Dendritic cell treated with granulocyte-macrophage colony-stimulating factor and Interleukin-4, amounts not matched to agents 40 ng/mL and 50 ng/mL, for 4 days (primary cell): ENCODE data around the gene NXPH1.

Source experiments
- H3K27ac Mint-ChIP-seq: one replicate; pipeline ENCODE4 v1.8.0; 2022; ENCODE audit warnings: mild to moderate bottlenecking, mixed read lengths
- H3K27me3 Mint-ChIP-seq: one replicate; pipeline ENCODE4 v1.8.0; 2022; ENCODE audit warnings: mild to moderate bottlenecking, mixed read lengths
- H3K36me3 Mint-ChIP-seq: one replicate; pipeline ENCODE4 v1.8.0; 2022; ENCODE audit warnings: low read depth, mixed read lengths
- H3K4me1 Mint-ChIP-seq: one replicate; pipeline ENCODE4 v1.8.0; 2022; ENCODE audit warnings: low read depth, mixed read lengths
- H3K4me3 Mint-ChIP-seq: one replicate; pipeline ENCODE4 v1.8.0; 2022; ENCODE audit warnings: mild to moderate bottlenecking, moderate library complexity, mixed read lengths
- H3K9me3 Mint-ChIP-seq: one replicate; pipeline ENCODE4 v1.8.0; 2022; ENCODE audit warnings: mixed read lengths
- intact Hi-C: fragments of 100-400 bp; cut with micrococcal nuclease; formaldehyde crosslinking; loops from one replicate; pipeline ENCODE4 v1.15.0; 2022

The NXPH1 gene

DNA sequence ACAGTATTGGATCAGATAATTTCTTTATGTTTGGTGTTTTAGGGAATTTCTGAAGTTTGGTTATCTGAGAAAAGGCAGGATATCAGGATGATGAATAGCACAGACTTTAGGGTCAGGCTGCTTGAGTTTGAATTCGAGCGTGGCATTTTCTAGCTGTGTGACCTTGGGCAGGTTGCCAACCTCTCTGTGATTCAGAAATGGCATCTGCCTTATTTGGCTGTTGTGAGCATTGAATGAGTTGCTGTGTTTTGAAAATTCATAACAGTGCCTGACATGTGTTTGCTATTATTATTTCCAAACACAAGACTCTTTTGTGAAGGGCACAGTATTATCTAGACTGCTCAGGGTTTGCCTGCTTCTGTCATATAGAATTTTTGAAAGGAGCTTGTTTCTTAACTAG is 66.9 kb downstream of the NXPH1 start:
- Mint-ChIP-seq H3K4me3 (no peak overlapping the region), H3K27ac (no peak overlapping the region), H3K9me3 (peaks cover 17% of the 10 kb centered on the region), H3K36me3 (no peaks in the 10 kb centered on the region), H3K27me3 (no peaks in the 10 kb centered on the region), H3K4me1 (no peaks in the 10 kb centered on the region)
- intact Hi-C loops, result no loop called here

DNA sequence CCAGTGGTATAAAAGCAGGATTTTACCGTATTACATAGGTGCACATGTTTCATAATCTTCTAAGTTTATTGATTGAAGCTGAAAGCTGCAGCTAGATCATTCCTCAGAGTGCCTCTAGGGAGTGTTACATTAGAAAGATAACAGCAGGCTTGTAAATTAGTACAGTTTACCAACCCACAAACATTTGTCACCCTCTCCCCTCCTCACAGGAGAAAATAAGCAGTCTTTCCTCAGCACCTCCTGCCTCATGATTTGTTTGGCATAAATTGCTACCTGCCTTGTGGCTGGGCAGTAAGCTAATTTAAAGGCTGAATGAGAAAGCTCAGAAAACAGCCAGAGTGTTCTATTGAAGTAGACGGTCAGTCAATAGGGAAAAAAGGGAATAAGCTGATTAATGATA is 74.2 kb downstream of the NXPH1 start:
- Mint-ChIP-seq H3K9me3 (peaks cover 9% of the 10 kb centered on the region), H3K27me3 (no peaks in the 10 kb centered on the region), H3K27ac (no peak overlapping the region), H3K36me3 (no peaks in the 10 kb centered on the region), H3K4me3 (no peak overlapping the region), H3K4me1 (no peaks in the 10 kb centered on the region)
- intact Hi-C loops, result no loop called here

GRCh38 chr7:8509621-8510020 is 76.2 kb downstream of the NXPH1 start:
- H3K36me3 Mint-ChIP-seq, result no peaks in the 10 kb centered on the region
- H3K9me3 Mint-ChIP-seq, result no peaks in the 10 kb centered on the region
- no peaks in the 10 kb centered on the region for H3K27me3 Mint-ChIP-seq
- H3K4me3 Mint-ChIP-seq, result no peak overlapping the region
- H3K4me1 Mint-ChIP-seq, result no peaks in the 10 kb centered on the region
- no peak overlapping the region for H3K27ac Mint-ChIP-seq
- intact Hi-C loops, result no loop called here

- H3K36me3 Mint-ChIP-seq, result no peaks in the 10 kb centered on the region
- H3K4me3 Mint-ChIP-seq, result no peak overlapping the region
- no peaks in the 10 kb centered on the region for H3K4me1 Mint-ChIP-seq
- H3K27ac Mint-ChIP-seq, result no peak overlapping the region
- intact Hi-C loops, result no loop called here
- H3K27me3 Mint-ChIP-seq, result no peaks in the 10 kb centered on the region
- H3K9me3 Mint-ChIP-seq, result no peaks in the 10 kb centered on the region
Observed at GRCh38 chr7:8511855-8512254, 78.4 kb downstream of the NXPH1 start.

DNA sequence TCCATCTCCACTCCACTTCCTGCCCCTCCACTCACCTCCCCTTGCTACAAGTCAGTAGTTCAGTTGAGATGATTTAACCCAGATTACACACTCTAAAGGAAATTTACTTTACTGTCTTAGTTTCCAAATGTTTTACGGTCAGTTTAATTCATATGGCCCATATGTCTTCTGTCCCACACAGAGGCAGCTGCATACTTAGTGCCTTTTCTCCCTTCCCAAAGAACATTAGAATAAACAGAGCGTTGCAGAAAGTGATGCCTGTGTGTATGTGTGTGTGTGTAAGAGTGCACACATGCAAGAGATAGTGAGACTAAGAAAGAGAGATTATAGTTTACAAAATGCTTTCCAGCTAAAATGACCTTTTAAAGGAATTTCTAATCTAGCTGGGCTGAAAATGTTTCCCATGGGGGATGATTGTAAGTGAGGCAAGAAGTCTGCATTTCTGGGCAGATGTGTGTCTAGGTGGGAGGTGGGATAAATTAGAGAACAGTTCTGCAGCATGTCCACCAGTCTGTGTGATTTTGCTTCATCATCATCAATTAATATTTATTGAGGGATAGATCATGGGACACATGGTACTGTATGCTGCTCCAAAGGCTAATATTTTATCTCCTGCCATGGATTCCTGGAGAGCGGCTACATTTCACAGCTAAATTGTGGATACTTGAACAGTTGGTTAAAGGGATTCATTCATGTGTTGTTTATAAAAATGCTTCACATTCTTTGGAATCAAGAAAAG is 81.5 kb downstream of the NXPH1 start:
- Mint-ChIP-seq H3K9me3 (no peaks in the 10 kb centered on the region), H3K4me3 (no peak overlapping the region), H3K4me1 (no peaks in the 10 kb centered on the region), H3K27me3 (no peaks in the 10 kb centered on the region), H3K27ac (no peak overlapping the region), H3K36me3 (no peaks in the 10 kb centered on the region)
- intact Hi-C loops, result no loop called here

GRCh38 chr7:8515640-8516185 is 82.3 kb downstream of the NXPH1 start:
- H3K9me3 Mint-ChIP-seq, result no peaks in the 10 kb centered on the region
- no peaks in the 10 kb centered on the region for H3K27me3 Mint-ChIP-seq
- no peaks in the 10 kb centered on the region for H3K4me1 Mint-ChIP-seq
- H3K27ac Mint-ChIP-seq, result no peak overlapping the region
- no peaks in the 10 kb centered on the region for H3K36me3 Mint-ChIP-seq
- no peak overlapping the region for H3K4me3 Mint-ChIP-seq
- intact Hi-C loops, result no loop called here

GRCh38 chr7:8516976-8517375 is 83.6 kb downstream of the NXPH1 start:
- H3K4me3 Mint-ChIP-seq, result no peak overlapping the region
- H3K4me1 Mint-ChIP-seq, result no peaks in the 10 kb centered on the region
- H3K27ac Mint-ChIP-seq, result no peak overlapping the region
- intact Hi-C loops, result no loop called here
- peaks cover 8% of the 10 kb centered on the region for H3K9me3 Mint-ChIP-seq
- no peaks in the 10 kb centered on the region for H3K27me3 Mint-ChIP-seq
- H3K36me3 Mint-ChIP-seq, result no peaks in the 10 kb centered on the region

- Mint-ChIP-seq H3K27me3 (no peaks in the 10 kb centered on the region), H3K9me3 (peaks cover 37% of the 10 kb centered on the region), H3K4me3 (no peak overlapping the region), H3K36me3 (no peaks in the 10 kb centered on the region), H3K4me1 (no peaks in the 10 kb centered on the region), H3K27ac (no peak overlapping the region)
- intact Hi-C loops, result no loop called here
Observed at GRCh38 chr7:8528311-8528710, 94.9 kb downstream of the NXPH1 start.

DNA sequence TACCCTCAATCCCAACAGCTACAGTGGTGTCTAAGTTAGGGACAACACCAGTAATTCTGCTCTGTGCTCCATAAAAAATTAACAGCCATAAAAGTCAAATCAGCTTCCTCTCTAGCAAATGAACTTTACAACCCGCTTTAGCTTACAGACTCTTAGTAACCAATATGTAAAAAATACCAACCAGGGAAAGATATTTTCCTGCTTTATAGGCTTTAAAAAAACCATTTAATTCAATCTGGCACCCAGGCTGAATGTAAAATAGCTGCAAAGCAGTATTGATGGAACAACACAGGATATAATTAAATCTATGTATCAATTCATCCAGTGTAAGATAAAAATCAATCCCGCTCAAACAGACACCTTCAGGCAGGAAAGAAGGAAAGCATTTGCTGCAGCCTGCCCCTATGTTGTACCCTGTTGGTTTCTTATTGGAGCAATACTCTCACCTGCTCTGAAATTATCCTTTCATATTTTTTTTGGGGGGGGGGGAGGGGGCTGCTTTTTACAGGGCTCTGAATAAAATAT is 98.6 kb downstream of the NXPH1 start:
- intact Hi-C loops, result no loop called here
- Mint-ChIP-seq H3K9me3 (peaks cover 20% of the 10 kb centered on the region), H3K36me3 (no peaks in the 10 kb centered on the region), H3K4me3 (no peak overlapping the region), H3K27ac (no peak overlapping the region), H3K4me1 (no peaks in the 10 kb centered on the region), H3K27me3 (no peaks in the 10 kb centered on the region)

DNA sequence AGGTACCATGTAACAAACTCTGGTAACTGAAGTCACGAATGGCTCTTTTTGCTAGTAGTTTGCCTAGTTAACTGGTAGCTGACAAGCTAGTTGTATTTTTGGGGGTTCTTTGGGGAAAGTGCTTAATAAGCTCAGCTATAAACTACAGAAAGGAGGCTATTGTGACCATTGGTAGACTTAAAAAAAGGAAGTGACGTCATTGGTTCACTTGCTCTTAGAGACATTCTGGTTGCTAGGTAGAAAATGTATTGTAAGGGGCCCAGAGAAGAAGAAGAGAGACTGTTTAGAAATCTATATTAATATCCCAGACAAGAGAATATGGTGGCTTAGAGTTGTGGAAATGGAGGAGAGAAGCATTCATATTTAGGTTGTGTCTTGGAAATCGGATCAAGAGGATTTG is 103.0 kb downstream of the NXPH1 start:
- Mint-ChIP-seq H3K9me3 (peaks cover 23% of the 10 kb centered on the region), H3K27ac (no peak overlapping the region), H3K36me3 (no peaks in the 10 kb centered on the region), H3K4me3 (no peak overlapping the region), H3K27me3 (no peaks in the 10 kb centered on the region), H3K4me1 (no peaks in the 10 kb centered on the region)
- intact Hi-C loops, result no loop called here

DNA sequence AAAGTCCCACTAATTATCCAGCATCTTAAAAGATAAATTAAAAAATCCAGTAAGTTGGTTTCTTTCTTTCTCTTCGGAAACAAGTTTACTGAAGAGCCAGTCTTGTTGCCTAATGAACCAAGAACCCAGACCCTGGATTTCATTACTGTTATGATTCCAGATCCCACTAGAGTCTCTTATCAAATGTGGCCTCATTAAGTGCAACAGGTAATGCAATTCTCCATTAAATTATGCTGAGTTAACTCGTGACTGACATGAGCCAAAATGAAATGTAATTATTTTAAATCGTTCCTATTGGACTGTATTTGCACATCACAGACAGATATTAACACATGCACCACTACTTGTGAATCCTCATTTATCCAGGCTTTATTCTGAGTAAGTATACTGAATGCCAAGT is 115.6 kb downstream of the NXPH1 start:
- Mint-ChIP-seq H3K9me3 (no peaks in the 10 kb centered on the region), H3K4me3 (no peak overlapping the region), H3K27me3 (no peaks in the 10 kb centered on the region), H3K4me1 (no peaks in the 10 kb centered on the region), H3K27ac (no peak overlapping the region), H3K36me3 (no peaks in the 10 kb centered on the region)
- intact Hi-C loops, result no loop called here

GRCh38 chr7:8560501-8560900 is 127.1 kb downstream of the NXPH1 start:
- H3K27ac Mint-ChIP-seq, result no peak overlapping the region
- intact Hi-C loops, result no loop called here
- no peak overlapping the region for H3K4me3 Mint-ChIP-seq
- H3K4me1 Mint-ChIP-seq, result no peaks in the 10 kb centered on the region
- H3K36me3 Mint-ChIP-seq, result no peaks in the 10 kb centered on the region
- no peaks in the 10 kb centered on the region for H3K9me3 Mint-ChIP-seq
- no peaks in the 10 kb centered on the region for H3K27me3 Mint-ChIP-seq

GRCh38 chr7:8561449-8561848 is 128.0 kb downstream of the NXPH1 start:
- intact Hi-C loops, result no loop called here
- H3K27me3 Mint-ChIP-seq, result no peaks in the 10 kb centered on the region
- H3K4me3 Mint-ChIP-seq, result no peak overlapping the region
- no peak overlapping the region for H3K27ac Mint-ChIP-seq
- no peaks in the 10 kb centered on the region for H3K4me1 Mint-ChIP-seq
- H3K9me3 Mint-ChIP-seq, result no peaks in the 10 kb centered on the region
- H3K36me3 Mint-ChIP-seq, result no peaks in the 10 kb centered on the region

DNA sequence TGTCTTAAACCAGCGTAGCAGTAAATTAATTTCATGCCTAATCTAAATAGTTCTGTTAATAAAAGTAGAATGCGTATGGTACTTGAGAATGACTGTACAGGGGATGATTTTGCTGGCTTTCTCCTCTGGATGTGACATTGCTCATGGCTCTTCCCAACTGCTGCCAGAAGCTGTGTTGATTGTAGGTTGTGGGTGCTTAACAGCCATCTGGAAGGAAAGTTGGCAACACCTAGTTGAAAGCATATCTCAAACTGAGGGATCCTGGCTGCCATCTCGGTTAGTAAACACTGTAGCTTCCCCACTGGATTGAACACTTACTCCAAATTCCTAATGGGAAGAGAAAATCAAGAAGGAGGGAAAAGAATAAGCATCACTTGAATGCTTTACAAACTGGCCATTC is 130.9 kb downstream of the NXPH1 start:
- no peaks in the 10 kb centered on the region for H3K27me3 Mint-ChIP-seq
- no peak overlapping the region for H3K4me3 Mint-ChIP-seq
- no peaks in the 10 kb centered on the region for H3K36me3 Mint-ChIP-seq
- intact Hi-C loops, result no loop called here
- no peak overlapping the region for H3K27ac Mint-ChIP-seq
- no peaks in the 10 kb centered on the region for H3K4me1 Mint-ChIP-seq
- H3K9me3 Mint-ChIP-seq, result no peaks in the 10 kb centered on the region

DNA sequence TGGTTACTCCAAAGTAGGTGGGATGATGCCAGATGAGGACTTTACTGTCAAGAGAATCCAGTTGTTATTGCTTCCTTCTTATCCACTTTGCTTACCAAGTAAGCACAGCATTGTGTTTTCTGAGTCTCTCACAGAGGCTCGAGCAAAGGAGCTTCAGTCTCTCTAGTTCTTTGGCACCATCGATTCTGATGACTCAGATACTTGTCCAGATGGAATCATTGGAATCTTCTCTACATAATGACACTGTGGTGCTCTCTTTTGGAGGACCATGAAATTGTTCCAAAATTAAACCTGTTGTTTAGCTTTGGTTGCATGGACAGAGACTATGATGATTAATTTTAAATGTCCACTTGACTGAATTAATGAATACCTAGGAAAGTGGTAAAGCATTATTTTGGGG is 132.6 kb downstream of the NXPH1 start:
- H3K4me3 Mint-ChIP-seq, result no peak overlapping the region
- no peaks in the 10 kb centered on the region for H3K9me3 Mint-ChIP-seq
- H3K27me3 Mint-ChIP-seq, result no peaks in the 10 kb centered on the region
- intact Hi-C loops, result no loop called here
- no peaks in the 10 kb centered on the region for H3K36me3 Mint-ChIP-seq
- no peaks in the 10 kb centered on the region for H3K4me1 Mint-ChIP-seq
- H3K27ac Mint-ChIP-seq, result no peak overlapping the region
